Neuronal stem cell (in vitro differentiated cells): ENCODE data around the gene SKA2.

Source experiments
- DNase-seq: peaks from one replicate; pipeline ENCODE4 v3.0.0-alpha.2; 2013; ENCODE audit warnings: low spot score
- H2AFZ ChIP-seq: one replicate; pipeline ENCODE4 v1.6.1; 2013; ENCODE audit warnings: mild to moderate bottlenecking, low read length, inconsistent platforms
- H2AK5ac ChIP-seq: 2 replicates; pipeline ENCODE4 v1.6.1; 2013; ENCODE audit warnings: low read depth, mild to moderate bottlenecking, inconsistent platforms, low read length, moderate library complexity, mixed read lengths
- H2BK120ac ChIP-seq: 2 replicates; pipeline ENCODE4 v1.6.1; 2013; ENCODE audit warnings: low read depth, mild to moderate bottlenecking, inconsistent platforms, low read length, moderate library complexity, mixed read lengths
- H2BK12ac ChIP-seq: one replicate; pipeline ENCODE4 v1.6.1; 2013; ENCODE audit warnings: low read length, inconsistent platforms
- H2BK15ac ChIP-seq: 2 replicates; pipeline ENCODE4 v1.6.1; 2013; ENCODE audit warnings: mild to moderate bottlenecking, low read length, inconsistent platforms, mixed read lengths
- H2BK5ac ChIP-seq: one replicate; pipeline ENCODE4 v1.6.1; 2013; ENCODE audit warnings: inconsistent platforms, mild to moderate bottlenecking, low read length, moderate library complexity
- H3K14ac ChIP-seq: one replicate; pipeline ENCODE4 v1.6.1; 2013; ENCODE audit warnings: low read length, inconsistent platforms
- H3K18ac ChIP-seq: 2 replicates; pipeline ENCODE4 v1.6.1; 2013; ENCODE audit warnings: low read length, inconsistent platforms
- H3K23ac ChIP-seq: 2 replicates; pipeline ENCODE4 v1.6.1; 2013; ENCODE audit warnings: low read depth, mild to moderate bottlenecking, mixed read lengths, low read length, inconsistent platforms; ENCODE audit not compliant: poor library complexity
- H3K27ac ChIP-seq: replicated peaks from 3 replicates; pipeline ENCODE4 v1.5.1; 2013; ENCODE audit warnings: low read length, inconsistent platforms
- H3K27me3 ChIP-seq, 3 experiments: 2 replicates each; pipeline ENCODE4 v1.6.1; 2013; ENCODE audit warnings: low read length in 3 of 3, mild to moderate bottlenecking in 2 of 3, inconsistent platforms in 1 of 3, low read depth in 1 of 3, mixed read lengths in 1 of 3, moderate library complexity in 1 of 3; ENCODE audit not compliant: control insufficient read depth in 3 of 3, insufficient read depth in 3 of 3
- H3K36me3 ChIP-seq, 2 donors: replicated peaks in 1 of 2; 2 replicates each; pipeline ENCODE4 v1.6.1; 2013; ENCODE audit warnings: low read length in 2 of 2; ENCODE audit not compliant: control insufficient read depth in 2 of 2, insufficient read depth in 2 of 2
- H3K4ac ChIP-seq: 2 replicates; pipeline ENCODE4 v1.6.1; 2013; ENCODE audit warnings: inconsistent platforms, mild to moderate bottlenecking, low read length, moderate library complexity
- H3K4me1 ChIP-seq, 2 donors: 1 replicate in 1 of 2; 2 replicates in 1 of 2; pipeline ENCODE4 v1.6.1; 2013; ENCODE audit warnings: low read length in 2 of 2, low read depth in 1 of 2; ENCODE audit not compliant: control insufficient read depth in 2 of 2, insufficient read depth in 1 of 2
- H3K4me2 ChIP-seq: one replicate; pipeline ENCODE4 v1.6.1; 2013; ENCODE audit warnings: mild to moderate bottlenecking, low read length, inconsistent platforms; ENCODE audit not compliant: insufficient read depth, poor library complexity, severe bottlenecking
- H3K4me3 ChIP-seq, 2 donors: 2 replicates each; pipeline ENCODE4 v1.5.1; 2013; ENCODE audit warnings: low read length in 2 of 2, mild to moderate bottlenecking in 2 of 2, inconsistent platforms in 1 of 2, moderate library complexity in 1 of 2
- H3K79me1 ChIP-seq: one replicate; pipeline ENCODE4 v1.6.1; 2013; ENCODE audit warnings: low read depth, mild to moderate bottlenecking, inconsistent platforms, low read length, moderate library complexity
- H3K9ac ChIP-seq: one replicate; pipeline ENCODE4 v1.6.1; 2013; ENCODE audit warnings: mild to moderate bottlenecking, low read depth, low read length, inconsistent platforms; ENCODE audit not compliant: poor library complexity
- H3K9me3 ChIP-seq, 2 donors: replicated peaks in 1 of 2; 2 replicates each; pipeline versions ENCODE3 to v1.6.1; 2013; ENCODE audit warnings: low read length in 2 of 2, mild to moderate bottlenecking in 2 of 2, inconsistent platforms in 1 of 2, low read depth in 1 of 2, mixed read lengths in 1 of 2, moderate library complexity in 1 of 2; ENCODE audit not compliant: control insufficient read depth in 2 of 2, insufficient read depth in 1 of 2
- H4K8ac ChIP-seq: one replicate; pipeline ENCODE4 v1.6.1; 2013; ENCODE audit warnings: low read depth, mild to moderate bottlenecking, inconsistent platforms, low read length, moderate library complexity
- H4K91ac ChIP-seq: one replicate; pipeline ENCODE4 v1.6.1; 2013; ENCODE audit warnings: low read length, low read depth, mild to moderate bottlenecking, inconsistent platforms; ENCODE audit not compliant: poor library complexity
- WGBS, 2 donors: extraction: QIAGEN DNeasy Blood & Tissue Kit; methylation state at CpG; one replicate each; pipeline ENCODE4 v1.1.7; 2013; ENCODE audit warnings: missing lambda C conversion rate in 2 of 2, mixed read lengths in 1 of 2; ENCODE audit not compliant: insufficient read length in 2 of 2, insufficient replicate concordance in 1 of 2; ENCODE audit errors: extremely low coverage in 2 of 2; 5-methylcytosine and 5-hydroxymethylcytosine counted together

Gene SKA2

GRCh38 chr17:59124665-59125064 is 30.3 kb downstream of the SKA2 start:
- Histone ChIP-seq H2AFZ (no peak overlapping the region), H3K9me3 (peaks cover 0 to 4% of the 10 kb centered on the region in 2 donors)

DNA sequence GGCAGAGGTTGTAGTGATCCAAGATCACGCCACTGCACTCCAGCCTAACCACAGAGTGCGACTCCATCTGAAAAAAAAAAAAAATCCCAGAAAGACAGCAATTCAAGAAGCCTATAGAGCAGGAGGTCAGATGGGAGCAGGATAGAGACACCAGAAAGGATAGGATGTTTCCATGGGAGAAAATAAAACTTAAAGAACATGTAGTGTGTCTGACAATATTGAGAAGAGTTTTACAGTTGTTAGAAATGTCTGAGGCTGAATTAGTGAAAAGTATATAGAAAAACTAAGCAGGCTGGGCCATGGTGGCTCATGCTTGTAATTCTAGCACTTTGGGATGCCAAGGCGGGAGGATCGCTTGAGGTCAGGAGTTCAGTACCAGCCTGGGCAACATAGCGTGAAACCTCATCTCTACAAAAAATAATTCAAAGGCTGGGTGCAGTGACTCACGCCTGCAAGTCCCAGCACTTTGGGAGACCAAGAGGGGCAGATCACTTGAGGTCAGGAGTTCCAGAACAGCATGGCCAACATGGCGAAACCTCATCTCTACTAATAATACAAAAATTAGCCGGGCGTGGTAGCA is 33.0 kb downstream of the SKA2 start:
- H3K4me1 ChIP-seq: no peaks in the 10 kb centered on the region
- no peaks in the 10 kb centered on the region for H3K27me3 ChIP-seq
- H2AFZ ChIP-seq: no peak overlapping the region
- H3K4me3 ChIP-seq: no peak overlapping the region
- H3K36me3 ChIP-seq: peaks cover 9 to 89% of the 10 kb centered on the region in 2 donors
- no peak overlapping the region for H3K4ac ChIP-seq
- H4K8ac ChIP-seq: no peak overlapping the region
- no peak overlapping the region for H2BK5ac ChIP-seq
- WGBS, 2 donors: no CpG with 5 or more reads among the region's 9 CpGs
- no peak overlapping the region for H3K18ac ChIP-seq
- H2BK12ac ChIP-seq: no peak overlapping the region
- no peak for DNase-seq
- no peak overlapping the region for H2BK120ac ChIP-seq
- no peak overlapping the region for H3K14ac ChIP-seq
- no peak overlapping the region for H3K9ac ChIP-seq
- no peak overlapping the region for H4K91ac ChIP-seq
- H3K4me2 ChIP-seq: no peak overlapping the region
- peaks cover 2% of the 10 kb centered on the region for H3K79me1 ChIP-seq
- no peak overlapping the region for H2AK5ac ChIP-seq
- H2BK15ac ChIP-seq: no peak overlapping the region
- no peak overlapping the region for H3K23ac ChIP-seq
- H3K27ac ChIP-seq: no peak overlapping the region
- H3K9me3 ChIP-seq: peaks cover 0 to 7% of the 10 kb centered on the region in 2 donors

More at GRCh38 chr17:59124665-59125064, 30.3 kb downstream of the SKA2 start:
- WGBS, 2 donors: no CpG with 5 or more reads among the region's 6 CpGs
- Histone ChIP-seq H2BK12ac (no peak overlapping the region), H3K27ac (no peak overlapping the region), H3K27me3 (no peaks in the 10 kb centered on the region), H3K4me3 (no peak overlapping the region), H3K4me1 (no peaks in the 10 kb centered on the region), H2BK120ac (no peak overlapping the region), H3K4me2 (no peak overlapping the region), H2AK5ac (no peak overlapping the region), H4K8ac (no peak overlapping the region), H3K4ac (no peak overlapping the region), H2BK15ac (no peak overlapping the region), H3K14ac (no peak overlapping the region), H4K91ac (no peak overlapping the region), H3K36me3 (peaks cover 7 to 88% of the 10 kb centered on the region in 2 donors), H3K18ac (no peak overlapping the region), H3K23ac (no peak overlapping the region), H3K9ac (no peak overlapping the region), H2BK5ac (no peak overlapping the region), H3K79me1 (peaks cover 2% of the 10 kb centered on the region)
- no peak for DNase-seq

- no peak for DNase-seq
- Histone ChIP-seq H3K27me3 (no peaks in the 10 kb centered on the region), H3K18ac (no peak overlapping the region)
These were observed 39.5 kb downstream of the SKA2 start for GRCh38 chr17:59115474-59115873.

DNA sequence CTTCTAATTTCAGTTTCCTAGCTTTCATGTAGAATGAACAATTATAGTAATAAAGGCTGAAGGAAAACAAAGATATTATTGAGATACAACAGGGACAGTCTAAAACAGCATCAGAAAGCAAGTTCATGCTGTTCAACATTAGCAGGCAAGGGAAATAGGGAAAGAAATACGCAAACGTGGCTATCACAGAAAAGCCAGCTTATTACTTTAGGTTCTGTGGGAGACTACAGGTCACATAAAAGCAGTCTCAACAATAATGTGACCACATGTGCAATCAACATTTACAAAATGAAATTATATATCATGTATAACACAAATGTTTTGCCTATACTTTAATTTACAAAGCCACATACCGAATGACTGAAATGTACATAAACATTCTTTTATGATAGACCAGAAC is 43.4 kb downstream of the SKA2 start:
- no peak overlapping the region for H3K18ac ChIP-seq
- no peak overlapping the region for H4K91ac ChIP-seq
- H3K23ac ChIP-seq: no peak overlapping the region
- H2BK15ac ChIP-seq: no peak overlapping the region
- H3K14ac ChIP-seq: no peak overlapping the region
- H3K4ac ChIP-seq: no peak overlapping the region
- peaks cover 2 to 3% of the 10 kb centered on the region in 2 donors for H3K4me1 ChIP-seq
- H3K9ac ChIP-seq: no peak overlapping the region
- no peak overlapping the region for H2BK120ac ChIP-seq
- no peak overlapping the region for H3K27ac ChIP-seq
- H3K4me2 ChIP-seq: no peak overlapping the region
- no peak overlapping the region for H2BK12ac ChIP-seq
- peaks cover 4 to 81% of the 10 kb centered on the region in 2 donors for H3K36me3 ChIP-seq
- H3K9me3 ChIP-seq: no peaks in the 10 kb centered on the region
- WGBS, 2 donors: no CpG with 5 or more reads among the region's 3 CpGs
- no peak overlapping the region for H2AK5ac ChIP-seq
- H2BK5ac ChIP-seq: no peak overlapping the region
- no peaks in the 10 kb centered on the region for H3K79me1 ChIP-seq
- DNase-seq: no peak
- no peak overlapping the region for H4K8ac ChIP-seq
- no peak overlapping the region for H3K4me3 ChIP-seq
- no peaks in the 10 kb centered on the region for H3K27me3 ChIP-seq
- no peak overlapping the region for H2AFZ ChIP-seq

More at GRCh38 chr17:59115474-59115873, 39.5 kb downstream of the SKA2 start:
- no peak overlapping the region for H2AK5ac ChIP-seq
- no peak overlapping the region for H3K4ac ChIP-seq
- H3K4me1 ChIP-seq: no peaks in the 10 kb centered on the region
- no peak overlapping the region for H2BK15ac ChIP-seq
- no peak overlapping the region for H3K4me2 ChIP-seq
- H4K8ac ChIP-seq: no peak overlapping the region
- no peak overlapping the region for H2AFZ ChIP-seq
- H3K9me3 ChIP-seq: peaks cover 0 to 3% of the 10 kb centered on the region in 2 donors
- H3K9ac ChIP-seq: no peak overlapping the region
- H2BK120ac ChIP-seq: no peak overlapping the region
- no peak overlapping the region for H2BK5ac ChIP-seq
- no peak overlapping the region for H4K91ac ChIP-seq
- WGBS, 2 donors: no CpG with 5 or more reads among the region's 9 CpGs
- H3K27ac ChIP-seq: no peak overlapping the region
- H3K79me1 ChIP-seq: no peaks in the 10 kb centered on the region
- no peak overlapping the region for H2BK12ac ChIP-seq
- no peak overlapping the region for H3K4me3 ChIP-seq
- peaks cover 8 to 97% of the 10 kb centered on the region in 2 donors for H3K36me3 ChIP-seq
- no peak overlapping the region for H3K23ac ChIP-seq
- H3K14ac ChIP-seq: no peak overlapping the region
